HG02885 (cell line): ENCODE data around the gene ASCC3.
A peak's percentile ranks its signal among the peaks of the same experiment; 100 is the strongest.

Source experiments
- ATAC-seq: cut with Tn5 transposase; IDR thresholded peaks from one replicate; pipeline ENCODE4 v1.9.1; 2021; ENCODE audit warnings: mild to moderate bottlenecking; ENCODE audit not compliant: unreplicated experiment, poor library complexity

ASCC3 gene

DNA sequence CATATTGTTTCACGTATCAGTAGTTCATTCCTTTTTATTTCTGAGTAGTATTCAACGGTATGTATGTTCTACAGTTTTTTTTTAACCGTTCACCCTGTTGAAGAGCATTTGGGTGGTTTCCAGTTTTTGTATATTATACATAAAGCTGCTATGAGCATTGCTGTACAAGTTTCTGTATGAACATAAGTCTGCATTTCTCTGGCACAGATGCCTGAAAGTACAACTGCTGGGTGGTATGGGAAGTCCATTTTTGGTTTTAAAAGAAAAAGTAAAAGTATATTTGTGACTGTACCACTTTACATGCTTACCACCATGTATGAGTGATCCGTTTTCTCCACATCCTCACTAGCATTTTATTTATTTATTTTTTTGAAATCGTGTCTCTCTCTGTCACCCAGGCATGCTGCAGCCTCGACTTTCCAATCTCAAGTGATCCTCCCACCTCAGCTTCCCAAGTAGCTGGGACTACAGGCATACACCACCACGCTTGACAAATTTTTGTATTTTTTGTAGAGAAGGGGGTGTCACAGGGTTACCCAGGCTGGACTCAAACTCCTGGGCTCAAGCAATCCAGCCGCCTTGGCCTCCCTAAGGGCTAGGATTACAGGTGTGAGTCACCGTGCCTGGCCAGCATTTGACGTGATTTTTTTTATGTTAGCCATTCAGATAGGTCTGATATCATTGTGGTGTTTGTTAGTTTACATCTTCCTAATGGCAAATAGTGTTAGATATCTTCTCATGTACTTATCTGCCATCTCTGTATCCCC lies 405.4 kb downstream of the ASCC3 start:
- peak; percentile 73 for ATAC-seq

DNA sequence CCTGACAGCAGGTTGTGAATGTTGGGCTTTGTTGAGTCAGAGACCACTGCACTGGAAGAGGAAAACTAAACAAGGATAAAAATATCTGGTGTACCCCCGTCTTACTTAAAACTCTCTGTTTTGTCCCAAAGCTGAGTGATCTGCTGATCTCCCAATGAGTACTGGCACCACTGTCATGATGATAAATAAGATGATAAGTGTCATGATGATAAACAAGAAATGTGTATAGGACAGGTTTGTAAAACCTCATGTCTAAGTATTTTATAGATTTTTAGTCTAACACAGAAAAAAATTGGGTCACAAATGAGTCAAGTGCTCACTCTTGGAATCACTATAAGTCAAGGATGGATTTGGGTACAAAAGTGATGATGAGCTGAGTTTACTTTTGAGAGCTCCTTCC lies 407.9 kb downstream of the ASCC3 start:
- no peak for ATAC-seq

DNA sequence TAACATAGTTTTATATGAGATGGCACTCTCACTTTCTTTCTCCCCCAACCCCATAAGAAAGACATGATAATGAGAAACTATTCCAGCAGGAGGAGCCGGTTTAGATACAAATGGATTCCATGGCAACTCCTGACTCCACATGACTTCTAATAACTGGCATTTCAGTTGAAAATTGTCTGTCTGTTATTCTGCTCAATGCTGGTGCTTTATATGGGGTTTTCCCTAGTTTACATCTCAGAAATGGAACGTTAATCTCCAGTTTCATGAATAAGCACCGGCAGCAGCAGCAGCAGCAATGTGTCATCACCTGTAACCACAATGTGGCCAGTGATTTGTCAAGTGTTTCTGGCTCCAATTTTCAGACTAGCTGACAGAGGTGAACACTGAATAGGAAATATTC lies 408.5 kb downstream of the ASCC3 start:
- ATAC-seq: peak; percentile 86

DNA sequence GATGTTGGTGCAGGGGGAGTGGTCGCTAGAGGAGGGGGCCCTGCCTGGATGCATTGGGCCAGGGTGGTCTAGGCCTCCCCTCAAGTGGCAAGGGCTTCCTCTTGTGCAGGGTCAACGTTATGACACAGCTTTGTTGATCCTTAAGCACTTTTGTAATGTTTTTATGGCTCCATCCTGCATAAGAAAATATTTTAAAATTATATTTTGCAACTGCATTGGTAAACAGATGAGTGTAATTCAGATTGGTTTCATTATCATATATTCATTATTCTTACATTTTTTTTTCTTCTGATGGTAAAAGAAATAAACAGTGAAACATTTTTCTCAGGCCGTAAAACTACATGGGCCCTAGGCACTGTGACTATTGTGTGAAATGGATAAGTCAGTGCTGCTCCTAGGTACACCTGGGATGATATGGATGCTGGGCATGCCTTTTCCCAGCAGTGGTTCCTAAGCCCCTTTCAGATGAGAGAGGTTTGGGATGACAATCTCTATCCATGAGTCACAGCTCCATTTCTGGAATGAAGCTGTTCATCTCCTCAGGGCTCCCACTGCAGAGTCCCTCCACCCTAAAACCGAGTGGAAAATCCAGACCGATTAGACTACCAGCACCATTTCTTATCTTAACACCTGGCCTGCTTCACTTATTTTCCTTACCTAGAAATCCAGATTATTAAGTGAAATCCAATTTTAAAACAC lies 410.6 kb downstream of the ASCC3 start:
- ATAC-seq: no peak

DNA sequence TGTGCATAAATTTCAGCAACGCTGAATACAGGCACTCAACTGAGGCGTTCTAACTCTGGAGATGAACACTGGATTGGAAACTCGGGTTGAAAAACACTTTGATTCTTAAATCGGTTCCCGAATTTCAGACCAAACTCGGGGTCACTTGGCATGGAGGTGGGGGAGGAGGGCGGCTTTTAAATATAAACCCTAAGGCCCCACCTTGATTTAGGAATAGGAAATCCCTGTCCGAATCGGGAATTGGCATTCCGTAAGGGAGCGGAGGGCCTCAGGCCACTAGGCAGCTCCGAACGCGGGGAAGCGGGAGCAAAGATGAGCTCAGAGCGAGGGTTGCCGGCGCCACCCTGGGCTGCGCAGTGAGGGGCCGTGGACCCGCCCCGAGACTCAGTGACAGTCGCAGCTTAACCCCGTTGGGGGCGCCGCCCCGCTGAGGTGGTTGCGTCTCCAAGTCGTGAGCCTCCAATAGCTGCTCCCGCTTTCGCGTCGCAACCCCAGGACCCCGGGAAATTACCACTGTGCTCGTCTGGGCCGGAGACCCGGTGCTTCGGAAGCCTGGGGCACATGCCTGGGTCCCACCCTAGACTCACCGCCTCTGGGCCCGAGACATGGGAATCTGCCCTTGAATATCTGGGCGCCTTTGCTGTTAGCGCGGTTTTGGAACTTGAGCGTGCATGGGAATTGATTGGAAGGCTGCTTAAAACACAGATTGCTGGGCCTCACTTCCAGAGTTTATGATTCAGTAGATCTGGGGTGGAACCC lies 411.8 kb downstream of the ASCC3 start:
- ATAC-seq: no peak

DNA sequence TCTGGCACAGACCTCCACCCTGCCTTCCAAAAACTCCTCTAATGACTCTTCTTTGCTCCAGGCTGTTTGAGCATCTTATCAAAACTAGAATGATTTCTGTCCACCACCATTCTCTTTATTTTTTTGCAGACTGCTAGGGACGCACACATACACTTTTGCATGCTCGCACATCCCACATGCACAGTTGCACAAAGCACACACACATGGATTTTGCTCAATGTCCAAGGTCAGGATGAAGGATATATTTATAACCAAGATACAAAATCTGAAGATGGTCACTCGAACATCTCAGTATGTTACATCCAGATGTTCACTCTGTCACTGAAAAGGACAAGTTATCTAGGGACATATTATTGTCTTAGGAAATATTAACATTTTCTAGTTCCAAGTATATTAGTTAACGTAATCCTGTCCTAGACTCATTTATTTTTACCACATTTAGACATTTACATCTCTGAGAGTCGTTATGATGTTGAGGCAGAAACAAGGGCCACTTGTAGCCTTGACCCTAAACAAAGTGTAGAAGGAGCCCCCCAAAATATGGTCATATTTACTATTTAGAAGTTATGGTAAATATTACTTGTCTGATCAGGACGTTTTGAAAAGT lies 413.0 kb downstream of the ASCC3 start:
- no peak for ATAC-seq

DNA sequence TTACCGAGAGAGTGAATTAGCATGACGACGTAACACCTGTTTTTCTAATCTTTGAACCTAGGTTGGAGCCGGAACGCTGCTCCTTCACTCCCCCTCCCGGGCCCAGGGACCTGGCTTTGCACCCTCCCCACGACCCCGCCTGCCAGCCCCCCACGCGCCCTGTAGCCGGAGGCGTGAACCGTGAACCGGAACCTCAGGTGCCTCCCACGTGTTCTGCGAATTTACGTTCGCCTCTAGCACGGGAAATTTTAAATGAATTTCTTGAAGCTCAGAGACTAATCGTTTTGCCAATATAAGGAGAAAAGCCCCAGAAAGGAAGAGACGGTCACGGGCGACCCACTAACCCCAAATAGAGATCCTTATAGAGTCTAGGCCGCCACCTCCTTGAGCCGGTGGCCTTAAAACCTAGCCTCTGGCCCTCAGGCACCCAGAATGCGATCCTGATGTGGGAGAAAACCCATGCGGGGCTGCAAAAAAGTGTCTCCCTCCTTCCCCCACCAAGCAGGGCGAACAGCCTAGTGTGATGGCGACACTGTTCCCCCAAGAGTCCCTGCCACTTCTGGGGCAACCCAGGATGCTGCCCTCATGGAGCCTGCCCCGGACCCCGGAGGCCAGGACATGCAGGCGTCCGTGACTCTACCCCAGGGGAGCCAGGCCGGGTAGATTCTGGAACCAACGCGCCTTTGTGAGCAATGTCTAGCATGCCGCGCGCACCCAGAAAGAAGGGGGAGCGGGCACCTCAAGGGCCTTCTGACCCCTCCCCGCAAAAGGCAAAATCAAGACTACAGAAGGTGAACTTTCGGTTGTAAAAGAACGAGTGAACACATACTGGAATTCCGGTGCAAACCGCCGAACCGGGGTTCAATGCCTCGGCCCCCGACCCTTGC lies 413.8 kb downstream of the ASCC3 start:
- no peak for ATAC-seq

DNA sequence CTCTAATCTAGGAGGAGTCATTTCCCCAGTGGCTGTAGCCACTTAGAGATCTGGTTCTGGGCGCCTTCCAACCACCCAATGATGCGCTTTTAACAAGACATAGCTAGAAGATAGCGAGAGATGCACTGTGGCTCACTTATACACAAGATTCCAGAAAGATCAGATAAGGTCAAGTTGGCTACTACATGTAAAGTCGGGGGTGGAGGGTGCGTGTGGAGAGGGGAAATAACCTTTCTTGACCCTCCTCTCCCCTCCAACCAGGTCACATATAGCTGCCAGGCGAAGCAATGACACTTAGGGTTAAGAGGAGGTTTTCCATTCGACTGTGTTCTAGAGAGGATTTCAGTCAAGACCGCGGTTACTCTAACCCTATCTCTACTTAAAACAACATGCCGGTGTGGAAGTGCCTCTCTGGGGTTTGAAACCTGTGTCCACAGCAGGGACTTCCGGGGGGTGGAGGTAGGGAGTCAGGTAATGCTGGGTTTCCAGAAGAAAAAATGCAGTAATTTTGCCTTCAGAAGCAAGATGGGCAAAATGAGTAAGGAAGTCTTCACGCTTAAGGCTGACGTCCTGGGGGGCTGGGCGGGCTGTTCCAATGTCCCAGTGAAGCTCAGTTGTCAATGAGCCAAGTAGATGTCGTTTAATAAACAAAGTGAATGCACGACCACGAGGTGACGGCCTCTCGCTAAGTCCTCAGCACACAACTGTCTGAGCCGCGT lies 414.6 kb downstream of the ASCC3 start:
- peak; percentile 24 for ATAC-seq

DNA sequence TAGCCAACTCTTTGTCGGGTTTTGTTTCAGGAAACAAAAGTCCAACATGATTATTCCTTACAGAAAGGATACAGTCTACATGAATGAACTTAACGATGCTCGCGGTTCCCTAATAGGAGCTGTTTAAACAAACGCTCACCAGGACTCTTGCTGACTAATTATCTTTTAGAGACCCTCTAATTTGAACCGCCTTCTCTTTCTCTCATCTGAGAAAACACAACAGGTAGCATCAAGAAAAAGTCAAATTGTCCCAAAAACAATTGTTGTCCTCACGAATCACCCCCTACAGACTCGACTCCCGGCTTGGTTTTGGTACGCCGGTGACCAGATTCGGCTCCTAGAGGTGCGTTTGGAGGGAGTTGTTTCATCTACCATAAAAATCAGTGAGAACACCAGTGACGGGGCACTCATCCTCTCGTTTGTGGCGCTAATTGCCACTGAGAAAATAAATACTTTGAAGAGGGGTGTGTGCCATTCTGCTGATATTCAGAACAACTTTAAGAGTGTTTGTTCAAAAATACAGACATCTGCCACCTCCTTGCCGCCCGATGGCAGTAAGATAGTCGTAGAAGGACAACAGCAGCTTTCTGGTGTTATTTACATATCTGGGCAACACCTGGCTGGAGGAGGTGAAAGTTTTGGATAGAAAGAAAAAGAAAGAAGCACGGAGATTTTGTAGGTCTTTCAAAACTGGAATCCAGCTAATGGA lies 415.3 kb downstream of the ASCC3 start:
- ATAC-seq: no peak

DNA sequence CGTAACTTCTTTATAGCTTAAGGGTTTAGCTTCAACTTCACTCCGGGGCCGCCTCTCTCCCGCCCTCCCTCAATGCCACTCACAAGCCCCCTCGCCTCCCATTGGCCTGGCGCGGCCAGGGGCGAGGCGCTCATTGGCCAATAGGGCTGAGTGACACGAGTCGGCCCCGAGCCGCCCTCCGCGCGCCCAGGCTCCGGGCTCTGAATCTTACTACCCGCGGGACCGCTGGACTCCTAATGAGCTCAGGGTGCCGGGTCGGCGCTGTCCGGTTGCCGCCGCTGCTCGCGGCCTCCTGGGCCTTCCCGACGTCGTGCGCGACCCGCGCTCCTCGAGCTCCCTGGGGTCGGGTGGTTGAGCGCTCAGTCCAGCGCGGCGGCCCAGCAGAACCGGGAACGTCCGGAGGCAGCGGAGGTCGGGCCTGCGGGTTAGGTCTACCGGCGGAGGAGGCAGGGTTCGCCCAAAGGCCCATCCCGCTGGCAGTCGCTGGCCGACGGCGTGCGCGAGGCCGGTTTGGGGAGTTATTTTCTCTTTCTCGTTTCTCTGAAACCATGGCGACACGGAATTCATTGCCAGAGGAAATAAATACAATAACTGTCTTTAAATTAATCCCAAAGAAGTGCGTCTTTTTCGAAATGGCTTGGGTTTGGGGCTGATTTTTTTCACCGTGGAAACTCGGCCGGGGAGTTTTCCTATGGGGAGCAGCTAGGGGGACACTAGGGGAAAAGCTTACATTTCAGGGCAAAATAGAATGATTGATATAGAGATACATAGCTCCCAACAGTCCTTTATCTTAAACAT lies 416.0 kb downstream of the ASCC3 start, which contains the start of gene SIM1:
TSS of gene SIM1 (minus strand) at position 19 of the 798 bp plus-strand sequence. CDS start 1,453 bp downstream, outside the sequence.
- ATAC-seq: peak; percentile 82

DNA sequence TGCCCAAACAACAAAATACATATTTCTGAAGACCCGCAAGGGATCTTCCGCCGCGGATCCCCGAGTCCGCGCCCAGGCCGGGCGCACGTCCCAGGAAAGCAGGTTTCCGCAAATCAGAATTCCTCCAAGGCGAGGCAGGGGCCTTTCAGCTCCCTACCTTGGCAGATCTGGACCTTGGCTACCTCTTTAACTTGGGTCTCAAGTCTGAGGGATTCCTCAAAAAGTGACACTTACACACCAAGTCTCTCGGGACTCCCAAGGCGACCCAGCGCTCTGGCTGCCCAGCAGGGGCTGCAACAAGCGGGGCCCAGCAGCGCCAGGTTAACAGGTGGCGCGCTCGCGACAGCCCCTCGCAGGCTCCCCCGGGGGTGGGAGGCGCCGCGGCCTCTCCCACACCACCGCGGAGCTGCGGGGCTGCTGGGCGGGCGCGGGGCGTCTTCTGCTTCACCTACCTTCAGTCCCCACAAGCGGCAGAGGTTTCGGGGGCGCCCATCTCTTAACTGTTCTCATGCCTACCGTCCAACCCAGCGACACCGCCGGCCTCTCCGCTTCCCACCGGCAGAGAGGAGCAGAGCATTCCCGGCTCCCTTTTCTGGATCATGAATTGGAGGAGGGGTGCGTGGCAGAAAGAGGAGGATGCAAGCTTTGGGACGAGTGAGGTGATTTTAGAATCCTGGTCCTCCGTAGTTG lies 416.8 kb downstream of the ASCC3 start:
- ATAC-seq: no peak

DNA sequence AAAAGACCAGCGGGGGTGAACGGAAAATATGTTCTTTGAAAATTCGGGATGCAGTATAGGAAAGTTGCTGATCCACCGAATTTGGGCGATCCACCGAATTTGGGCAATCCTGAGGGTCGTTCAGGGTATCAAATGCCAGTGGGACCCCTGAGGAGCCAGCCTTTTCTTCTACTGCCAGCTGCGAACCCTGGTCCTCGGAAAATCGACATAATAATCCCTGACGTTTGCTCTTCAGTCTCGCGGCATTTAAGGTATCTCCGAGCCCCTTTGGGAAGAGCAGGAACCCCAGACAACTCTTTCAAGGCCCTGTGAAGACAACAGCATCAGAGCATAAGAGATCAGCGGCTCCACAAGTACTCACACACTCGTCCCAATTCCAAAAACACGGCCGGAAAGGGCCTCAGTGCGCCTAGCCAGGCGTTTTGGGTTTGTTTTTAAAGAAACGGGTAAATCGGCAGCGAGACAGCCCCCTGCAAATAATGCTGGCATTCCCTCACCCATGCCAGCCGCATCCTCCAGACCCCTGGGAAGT lies 417.4 kb downstream of the ASCC3 start:
- ATAC-seq: no peak

DNA sequence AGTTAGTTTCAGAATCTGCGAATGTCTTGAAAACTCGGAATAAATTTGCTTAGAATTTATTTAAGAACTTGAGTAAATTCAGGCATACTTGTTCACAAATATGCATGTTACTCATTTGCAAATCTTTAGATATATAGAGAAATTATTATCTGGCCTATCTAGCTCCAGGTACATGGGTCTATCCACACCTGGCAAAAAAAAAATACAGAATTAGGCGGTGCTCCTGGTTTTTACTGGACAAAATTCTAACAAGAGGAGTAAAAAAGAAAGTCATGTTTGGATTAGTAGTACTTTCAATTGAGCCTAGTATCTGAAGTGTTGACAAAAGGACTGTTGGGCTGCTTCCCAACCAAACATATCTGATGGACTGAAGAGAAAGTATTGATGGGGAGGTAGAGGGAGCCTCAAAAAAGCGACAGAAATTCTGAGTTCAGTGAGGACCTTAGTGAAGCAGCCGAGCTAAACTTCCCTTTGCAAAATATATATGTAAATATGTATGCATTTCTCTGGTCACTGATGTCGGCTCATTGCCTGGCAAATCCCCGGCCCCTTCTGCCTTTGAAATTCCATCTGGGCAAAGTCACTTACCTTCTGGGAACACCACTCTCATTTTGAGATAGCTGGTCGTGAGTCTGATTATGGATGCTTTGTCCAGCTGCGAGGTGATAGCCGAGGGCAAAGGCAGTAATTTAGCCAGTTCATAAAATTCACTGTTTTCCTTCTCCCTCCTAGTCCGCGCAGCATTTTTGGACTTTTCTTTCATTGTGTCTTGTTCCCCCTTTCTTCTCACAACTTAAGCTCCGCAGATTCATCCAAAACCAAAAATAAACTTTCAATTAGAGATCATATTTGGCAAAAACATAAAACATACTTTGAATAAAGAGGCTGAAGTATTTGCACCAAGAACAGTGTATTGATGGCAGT lies 418.2 kb downstream of the ASCC3 start:
- no peak for ATAC-seq

DNA sequence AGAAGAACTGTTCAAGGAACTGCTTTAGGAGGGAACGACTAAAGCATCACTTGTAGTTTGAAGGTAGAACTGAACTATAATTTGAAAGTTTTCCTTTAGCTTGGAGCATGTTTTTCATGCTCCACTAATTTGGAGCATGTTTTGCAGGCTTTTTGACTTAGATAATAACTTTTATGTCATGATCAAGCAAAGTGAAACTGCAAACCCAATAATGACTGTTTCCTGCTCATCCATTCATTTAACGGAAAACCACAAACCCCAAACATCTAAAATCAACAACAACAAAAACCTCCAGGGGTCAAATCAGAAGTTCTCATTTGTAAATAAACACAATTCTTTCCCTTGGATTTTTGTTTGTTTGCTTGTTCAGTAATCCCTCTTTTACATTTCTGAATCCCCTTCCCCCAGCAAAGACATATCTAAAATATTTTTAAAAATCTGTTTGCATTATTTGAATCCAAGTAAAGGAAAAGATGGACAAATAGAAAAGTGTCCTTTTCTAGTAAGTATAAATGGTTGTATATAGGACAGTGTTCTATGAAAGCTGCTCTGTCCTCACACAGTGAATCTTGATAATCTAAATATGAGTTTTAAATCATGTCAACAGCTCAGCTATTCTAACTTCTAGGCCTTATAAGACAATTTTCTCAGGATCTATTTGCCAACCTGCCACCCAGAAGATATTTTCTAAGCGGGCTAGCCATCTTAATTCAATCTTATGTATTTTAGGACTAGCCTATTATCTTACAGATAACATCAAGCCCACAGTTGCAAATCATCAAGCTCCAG lies 419.0 kb downstream of the ASCC3 start:
- no peak for ATAC-seq

DNA sequence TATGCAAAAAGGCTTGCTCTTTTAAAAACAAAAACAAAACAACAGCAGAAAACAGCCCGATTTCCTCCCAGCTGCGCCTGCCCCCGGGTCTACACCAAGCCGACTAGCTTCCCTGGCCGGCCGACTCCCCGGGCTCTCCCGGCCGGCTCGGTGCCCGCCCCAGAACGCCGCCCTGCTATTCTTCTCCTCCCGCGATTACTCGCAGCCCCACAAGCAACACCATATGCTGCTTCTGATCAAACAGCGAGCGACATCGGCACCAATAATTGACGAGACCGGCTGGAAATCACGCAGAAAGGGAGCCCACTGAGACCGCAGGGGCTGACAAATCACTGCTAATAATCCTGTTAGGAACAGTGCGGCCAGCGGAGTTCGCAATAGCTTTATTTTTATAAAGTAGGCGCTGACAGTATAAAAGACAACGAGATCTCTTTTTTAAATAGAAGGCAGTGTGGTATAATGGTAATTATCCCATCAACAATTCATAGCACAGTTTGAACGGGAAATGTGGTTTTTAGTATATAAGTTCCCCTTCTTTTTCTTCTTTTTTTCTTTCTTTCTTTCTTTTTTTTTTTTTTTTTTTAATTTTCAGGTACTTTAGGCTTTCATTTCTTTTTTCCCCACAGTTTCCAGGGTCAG lies 419.7 kb downstream of the ASCC3 start:
- no peak for ATAC-seq
